NCI-H2227 (cell line): ENCODE data around the gene TPD52L1.

Experiments used
- DNase-seq: peaks from one replicate; lab custom pipeline; 2025; ENCODE audit not compliant: unreplicated experiment; lab: John Stamatoyannopoulos, UW

Gene TPD52L1

GRCh38 chr6:125207956-125208355, 54.4 kb downstream of the TPD52L1 start:
- DNase-seq, result no peak

- no peak for DNase-seq
Measured at GRCh38 chr6:125208625-125209249, 55.2 kb downstream of the TPD52L1 start.

GRCh38 chr6:125210667-125211066, 57.1 kb downstream of the TPD52L1 start:
- no peak for DNase-seq

- DNase-seq, result no peak
Measured at GRCh38 chr6:125211352-125211751, 57.8 kb downstream of the TPD52L1 start.

- no peak for DNase-seq
Measured at GRCh38 chr6:125212377-125212776, 58.8 kb downstream of the TPD52L1 start.

- DNase-seq, result no peak
Measured at GRCh38 chr6:125213939-125214338, 60.4 kb downstream of the TPD52L1 start.

- DNase-seq, result no peak
Measured at GRCh38 chr6:125215252-125215819, 61.8 kb downstream of the TPD52L1 start.

- DNase-seq, result no peak
Measured at GRCh38 chr6:125216015-125216414, 62.4 kb downstream of the TPD52L1 start.

GRCh38 chr6:125217369-125217768, 63.8 kb downstream of the TPD52L1 start:
- DNase-seq, result no peak

- DNase-seq, result no peak
Measured at GRCh38 chr6:125217992-125218391, 64.4 kb downstream of the TPD52L1 start.

GRCh38 chr6:125219361-125219895, 65.9 kb downstream of the TPD52L1 start:
- no peak for DNase-seq

- no peak for DNase-seq
Measured at GRCh38 chr6:125220712-125221111, 67.1 kb downstream of the TPD52L1 start.

GRCh38 chr6:125222531-125223455, 69.2 kb downstream of the TPD52L1 start:
- DNase-seq, result no peak

- no peak for DNase-seq
Measured at GRCh38 chr6:125224231-125224861, 70.8 kb downstream of the TPD52L1 start.

- DNase-seq, result no peak
Measured at GRCh38 chr6:125227244-125227643, 73.7 kb downstream of the TPD52L1 start.

GRCh38 chr6:125228981-125229479, 75.5 kb downstream of the TPD52L1 start:
- DNase-seq, result no peak

GRCh38 chr6:125230674-125231073, 77.1 kb downstream of the TPD52L1 start:
- no peak for DNase-seq

- DNase-seq, result no peak
Measured at GRCh38 chr6:125231133-125231532, 77.6 kb downstream of the TPD52L1 start.

- DNase-seq, result no peak
Measured at GRCh38 chr6:125231574-125232343, 78.2 kb downstream of the TPD52L1 start.

GRCh38 chr6:125232466-125232865, 78.9 kb downstream of the TPD52L1 start:
- DNase-seq, result no peak
